Measurements from ENCODE around the gene FBP1. TPM values are rescaled to one million over a fixed set of nuclear protein-coding genes. Genes with fewer than 3 reads are reported as not detected.

The FBP1 gene
- total RNA-seq, 2 donors from 2014 or later, result 0.95 to 1.0 TPM

DNA sequence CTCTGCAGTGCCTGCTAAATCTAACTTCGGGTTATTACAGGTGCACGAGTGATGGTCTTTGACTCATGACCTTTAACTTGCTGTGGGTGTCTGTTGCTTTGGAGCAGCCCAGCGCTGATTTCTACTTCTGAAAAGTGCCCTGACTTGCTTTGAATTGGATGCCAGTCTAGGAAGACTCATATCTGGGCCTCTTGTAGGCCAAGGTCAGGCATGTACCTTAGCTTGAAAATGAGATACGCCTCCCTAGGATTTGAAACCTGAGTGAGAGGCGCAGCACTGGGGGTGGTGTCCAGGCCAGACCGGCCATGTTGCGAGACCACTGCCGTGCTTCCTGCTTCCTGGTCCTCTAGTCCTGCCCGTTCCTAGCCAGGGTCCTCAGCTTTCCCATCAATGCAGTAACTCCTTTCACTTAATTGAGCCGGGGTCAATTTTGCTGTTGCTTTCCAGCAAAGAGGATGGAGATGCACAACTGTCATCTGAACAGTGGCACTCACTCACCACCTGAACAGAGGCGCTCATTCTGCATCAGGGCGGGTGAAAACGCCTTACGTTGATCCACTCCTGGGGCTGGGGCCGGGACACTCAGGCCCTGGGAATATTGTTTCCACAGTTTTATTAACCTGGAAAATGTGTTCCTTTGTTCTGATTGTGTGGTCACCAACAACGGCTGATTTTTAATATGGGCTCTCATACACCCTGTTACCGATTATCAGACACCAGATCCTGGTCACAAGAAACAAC lies 70.2 kb downstream of the FBP1 start:
- 91 to 94% methylated on average over 15 to 17 of the region's 17 CpGs for WGBS, 2 experiments (ENCODE audit: insufficient coverage in 1 of 2, insufficient read length in 1 of 2)
- H3K27ac ChIP-seq (ENCODE audit: low read depth, low read length), result no peak overlapping the region
- no peaks in the 10 kb centered on the region for H3K4me1 ChIP-seq (ENCODE audit: control insufficient read depth, insufficient read depth, low read length)
- H3K9me3 Mint-ChIP-seq, result peaks cover 10% of the 10 kb centered on the region
- no peaks in the 10 kb centered on the region for H3K4me1 Mint-ChIP-seq
- DNase-seq, result no peak
- TF ChIP-seq, protein P1, sequence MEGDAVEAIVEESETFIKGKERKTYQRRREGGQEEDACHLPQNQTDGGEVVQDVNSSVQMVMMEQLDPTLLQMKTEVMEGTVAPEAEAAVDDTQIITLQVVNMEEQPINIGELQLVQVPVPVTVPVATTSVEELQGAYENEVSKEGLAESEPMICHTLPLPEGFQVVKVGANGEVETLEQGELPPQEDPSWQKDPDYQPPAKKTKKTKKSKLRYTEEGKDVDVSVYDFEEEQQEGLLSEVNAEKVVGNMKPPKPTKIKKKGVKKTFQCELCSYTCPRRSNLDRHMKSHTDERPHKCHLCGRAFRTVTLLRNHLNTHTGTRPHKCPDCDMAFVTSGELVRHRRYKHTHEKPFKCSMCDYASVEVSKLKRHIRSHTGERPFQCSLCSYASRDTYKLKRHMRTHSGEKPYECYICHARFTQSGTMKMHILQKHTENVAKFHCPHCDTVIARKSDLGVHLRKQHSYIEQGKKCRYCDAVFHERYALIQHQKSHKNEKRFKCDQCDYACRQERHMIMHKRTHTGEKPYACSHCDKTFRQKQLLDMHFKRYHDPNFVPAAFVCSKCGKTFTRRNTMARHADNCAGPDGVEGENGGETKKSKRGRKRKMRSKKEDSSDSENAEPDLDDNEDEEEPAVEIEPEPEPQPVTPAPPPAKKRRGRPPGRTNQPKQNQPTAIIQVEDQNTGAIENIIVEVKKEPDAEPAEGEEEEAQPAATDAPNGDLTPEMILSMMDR (conservative IDR thresholded peaks at IDR 0.05), result no peak
- H3K9me3 ChIP-seq (ENCODE audit: control insufficient read depth, low read length), result no peaks in the 10 kb centered on the region
- peaks cover 17% of the 10 kb centered on the region for H3K27me3 Mint-ChIP-seq (ENCODE audit: insufficient read depth)
- H3K4me3 ChIP-seq (ENCODE audit: low read length), result no peak overlapping the region
- H3K9ac ChIP-seq (ENCODE audit: extremely low read depth, low read length, poor library complexity, severe bottlenecking), result no peak overlapping the region
- H3K36me3 ChIP-seq (ENCODE audit: control insufficient read depth, insufficient read depth, low read length), result no peaks in the 10 kb centered on the region
- no peak overlapping the region for H3K27ac Mint-ChIP-seq
- H3K27me3 ChIP-seq (ENCODE audit: control insufficient read depth, insufficient read depth, low read length, poor library complexity, severe bottlenecking), result peaks cover 4% of the 10 kb centered on the region
- no peak overlapping the region for H3K4me3 Mint-ChIP-seq
- peaks cover 20% of the 10 kb centered on the region for H3K36me3 Mint-ChIP-seq (ENCODE audit: low read depth)

GRCh38 chr9:94568250-94568889 lies 70.9 kb downstream of the FBP1 start:
- 93 to 100% methylated on average over 1 to 3 of the region's 3 CpGs for WGBS, 2 experiments (ENCODE audit: insufficient coverage in 1 of 2, insufficient read length in 1 of 2)
- Mint-ChIP-seq H3K4me3 (no peak overlapping the region), H3K9me3 (peaks cover 13% of the 10 kb centered on the region), H3K36me3 (ENCODE audit: low read depth) (peaks cover 27% of the 10 kb centered on the region), H3K27me3 (ENCODE audit: insufficient read depth) (peaks cover 16% of the 10 kb centered on the region), H3K27ac (no peak overlapping the region), H3K4me1 (no peaks in the 10 kb centered on the region)
- Histone ChIP-seq H3K27me3 (ENCODE audit: control insufficient read depth, insufficient read depth, low read length, poor library complexity, severe bottlenecking) (peaks cover 4% of the 10 kb centered on the region), H3K36me3 (ENCODE audit: control insufficient read depth, insufficient read depth, low read length) (no peaks in the 10 kb centered on the region), H3K4me1 (ENCODE audit: control insufficient read depth, insufficient read depth, low read length) (no peaks in the 10 kb centered on the region), H3K9me3 (ENCODE audit: control insufficient read depth, low read length) (no peaks in the 10 kb centered on the region), H3K4me3 (ENCODE audit: low read length) (no peak overlapping the region), H3K27ac (ENCODE audit: low read depth, low read length) (no peak overlapping the region), H3K9ac (ENCODE audit: extremely low read depth, low read length, poor library complexity, severe bottlenecking) (no peak overlapping the region)
- TF ChIP-seq, protein P1 (conservative IDR thresholded peaks at IDR 0.05), result no peak
- no peak for DNase-seq

GRCh38 chr9:94567271-94567670 lies 72.0 kb downstream of the FBP1 start:
- H3K4me1 ChIP-seq (ENCODE audit: control insufficient read depth, insufficient read depth, low read length), result no peaks in the 10 kb centered on the region
- Mint-ChIP-seq H3K9me3 (peaks cover 13% of the 10 kb centered on the region), H3K27ac (no peak overlapping the region), H3K27me3 (ENCODE audit: insufficient read depth) (peaks cover 13% of the 10 kb centered on the region), H3K4me3 (no peak overlapping the region), H3K36me3 (ENCODE audit: low read depth) (peaks cover 38% of the 10 kb centered on the region), H3K4me1 (no peaks in the 10 kb centered on the region)
- no peaks in the 10 kb centered on the region for H3K9me3 ChIP-seq (ENCODE audit: control insufficient read depth, low read length)
- no peak overlapping the region for H3K4me3 ChIP-seq (ENCODE audit: low read length)
- DNase-seq, result no peak
- TF ChIP-seq, protein P1 (conservative IDR thresholded peaks at IDR 0.05), result no peak
- H3K27me3 ChIP-seq (ENCODE audit: control insufficient read depth, insufficient read depth, low read length, poor library complexity, severe bottlenecking), result peaks cover 1% of the 10 kb centered on the region
- no peaks in the 10 kb centered on the region for H3K36me3 ChIP-seq (ENCODE audit: control insufficient read depth, insufficient read depth, low read length)
- 98% methylated on average over 2 of the region's 2 CpGs; no CpG with 5 or more reads in 1 of the 2 experiments for WGBS, 2 experiments (ENCODE audit: insufficient coverage in 1 of 2, insufficient read length in 1 of 2)
- H3K9ac ChIP-seq (ENCODE audit: extremely low read depth, low read length, poor library complexity, severe bottlenecking), result no peak overlapping the region
- no peak overlapping the region for H3K27ac ChIP-seq (ENCODE audit: low read depth, low read length)
